ENCODE results near the gene BCKDHB. TPM values are rescaled to one million over a fixed set of nuclear protein-coding genes. Genes with fewer than 3 reads are reported as not detected.

Gene BCKDHB
- total and polyA plus RNA-seq, 4 donors = 11.7 to 19.9 (median 16.5) TPM

GRCh38 chr6:80329496-80329895 lies 223.0 kb downstream of the BCKDHB start:
- intact Hi-C loops (cut with DNase I) = no loop called here
- ATAC-seq (ENCODE audit: low FRiP score) = no peak
- no peak overlapping the region for H3K4me3 ChIP-seq (ENCODE audit: low read length in 2 of 2)
- DNase-seq = no peak
- no peaks in the 10 kb centered on the region for H3K9me3 ChIP-seq (ENCODE audit: control insufficient read depth, low read length)
- H3K27ac ChIP-seq (ENCODE audit: low read depth in 1 of 2, low read length in 2 of 2) = no peak overlapping the region
- no peaks in the 10 kb centered on the region for H3K36me3 ChIP-seq (ENCODE audit: control insufficient read depth in 1 of 2, insufficient read depth in 2 of 2, low read length in 1 of 2)
- H3K27me3 ChIP-seq (ENCODE audit: control insufficient read depth in 1 of 2, insufficient read depth in 2 of 2, low read length in 1 of 2) = no peaks in the 10 kb centered on the region
- H3K4me1 ChIP-seq (ENCODE audit: control insufficient read depth in 1 of 2, insufficient read depth in 2 of 2, low read length in 2 of 2) = no peaks in the 10 kb centered on the region

GRCh38 chr6:80330961-80331360 lies 224.5 kb downstream of the BCKDHB start:
- ATAC-seq (ENCODE audit: low FRiP score) (no peak), DNase-seq (no peak)
- no peaks in the 10 kb centered on the region for H3K9me3 ChIP-seq (ENCODE audit: control insufficient read depth, low read length)
- H3K36me3 ChIP-seq (ENCODE audit: control insufficient read depth in 1 of 2, insufficient read depth in 2 of 2, low read length in 1 of 2) = no peaks in the 10 kb centered on the region
- intact Hi-C loops (cut with DNase I) = no loop called here
- no peak overlapping the region for H3K27ac ChIP-seq (ENCODE audit: low read depth in 1 of 2, low read length in 2 of 2)
- no peak overlapping the region for H3K4me3 ChIP-seq (ENCODE audit: low read length in 2 of 2)
- H3K4me1 ChIP-seq (ENCODE audit: control insufficient read depth in 1 of 2, insufficient read depth in 2 of 2, low read length in 2 of 2) = peaks cover 0 to 3% of the 10 kb centered on the region in 2 donors
- 84 to 86% methylated on average over 3 of the region's 3 CpGs for WGBS, 2 donors
- no peaks in the 10 kb centered on the region for H3K27me3 ChIP-seq (ENCODE audit: control insufficient read depth in 1 of 2, insufficient read depth in 2 of 2, low read length in 1 of 2)

DNA sequence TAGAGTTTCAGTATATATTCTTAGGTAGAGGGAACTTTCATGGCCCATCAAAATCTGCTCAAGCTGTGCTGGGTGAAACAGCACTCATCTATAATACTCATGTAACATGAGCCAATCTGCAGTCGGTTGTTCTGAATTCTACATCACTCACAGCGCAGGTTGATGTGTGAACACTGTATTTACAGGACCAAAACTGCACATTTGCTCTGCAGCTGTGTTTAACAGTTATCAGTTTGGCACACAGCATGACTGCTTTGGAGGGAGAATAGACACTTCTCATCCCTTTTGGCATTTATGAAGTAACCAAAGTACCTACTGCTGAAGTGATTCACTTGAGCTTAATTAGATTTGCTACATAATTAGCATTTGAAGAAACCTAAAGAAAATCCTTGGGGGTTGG lies 225.1 kb downstream of the BCKDHB start:
- Histone ChIP-seq H3K4me1 (ENCODE audit: control insufficient read depth in 1 of 2, insufficient read depth in 2 of 2, low read length in 2 of 2) (peaks cover 0 to 3% of the 10 kb centered on the region in 2 donors), H3K27me3 (ENCODE audit: control insufficient read depth in 1 of 2, insufficient read depth in 2 of 2, low read length in 1 of 2) (no peaks in the 10 kb centered on the region), H3K4me3 (ENCODE audit: low read length in 2 of 2) (no peak overlapping the region), H3K9me3 (ENCODE audit: control insufficient read depth, low read length) (no peaks in the 10 kb centered on the region), H3K36me3 (ENCODE audit: control insufficient read depth in 1 of 2, insufficient read depth in 2 of 2, low read length in 1 of 2) (no peaks in the 10 kb centered on the region), H3K27ac (ENCODE audit: low read depth in 1 of 2, low read length in 2 of 2) (no peak overlapping the region)
- WGBS, 2 donors = 85 to 89% methylated on average over 2 of the region's 2 CpGs
- ATAC-seq (ENCODE audit: low FRiP score) = no peak
- intact Hi-C loops (cut with DNase I) = no loop called here
- DNase-seq = no peak

- ATAC-seq (ENCODE audit: low FRiP score) (no peak), DNase-seq (no peak)
- H3K9me3 ChIP-seq (ENCODE audit: control insufficient read depth, low read length) = no peaks in the 10 kb centered on the region
- peaks cover 0 to 3% of the 10 kb centered on the region in 2 donors for H3K4me1 ChIP-seq (ENCODE audit: control insufficient read depth in 1 of 2, insufficient read depth in 2 of 2, low read length in 2 of 2)
- H3K36me3 ChIP-seq (ENCODE audit: control insufficient read depth in 1 of 2, insufficient read depth in 2 of 2, low read length in 1 of 2) = no peaks in the 10 kb centered on the region
- H3K27me3 ChIP-seq (ENCODE audit: control insufficient read depth in 1 of 2, insufficient read depth in 2 of 2, low read length in 1 of 2) = no peaks in the 10 kb centered on the region
- WGBS, 2 donors = 39 to 66% methylated on average over 3 of the region's 3 CpGs
- no peak overlapping the region for H3K4me3 ChIP-seq (ENCODE audit: low read length in 2 of 2)
- no peak overlapping the region for H3K27ac ChIP-seq (ENCODE audit: low read depth in 1 of 2, low read length in 2 of 2)
- intact Hi-C loops (cut with DNase I) = no loop called here
Measured at GRCh38 chr6:80331974-80332373, 225.5 kb downstream of the BCKDHB start.

GRCh38 chr6:80333342-80333741 lies 226.9 kb downstream of the BCKDHB start:
- Histone ChIP-seq H3K27ac (ENCODE audit: low read depth in 1 of 2, low read length in 2 of 2) (no peak overlapping the region), H3K36me3 (ENCODE audit: control insufficient read depth in 1 of 2, insufficient read depth in 2 of 2, low read length in 1 of 2) (no peaks in the 10 kb centered on the region), H3K9me3 (ENCODE audit: control insufficient read depth, low read length) (no peaks in the 10 kb centered on the region), H3K27me3 (ENCODE audit: control insufficient read depth in 1 of 2, insufficient read depth in 2 of 2, low read length in 1 of 2) (no peaks in the 10 kb centered on the region), H3K4me1 (ENCODE audit: control insufficient read depth in 1 of 2, insufficient read depth in 2 of 2, low read length in 2 of 2) (peaks cover 0 to 3% of the 10 kb centered on the region in 2 donors), H3K4me3 (ENCODE audit: low read length in 2 of 2) (no peak overlapping the region)
- ATAC-seq (ENCODE audit: low FRiP score) = no peak
- DNase-seq = no peak
- WGBS, 2 donors = 55 to 67% methylated on average over 3 of the region's 3 CpGs
- intact Hi-C loops (cut with DNase I) = no loop called here

DNA sequence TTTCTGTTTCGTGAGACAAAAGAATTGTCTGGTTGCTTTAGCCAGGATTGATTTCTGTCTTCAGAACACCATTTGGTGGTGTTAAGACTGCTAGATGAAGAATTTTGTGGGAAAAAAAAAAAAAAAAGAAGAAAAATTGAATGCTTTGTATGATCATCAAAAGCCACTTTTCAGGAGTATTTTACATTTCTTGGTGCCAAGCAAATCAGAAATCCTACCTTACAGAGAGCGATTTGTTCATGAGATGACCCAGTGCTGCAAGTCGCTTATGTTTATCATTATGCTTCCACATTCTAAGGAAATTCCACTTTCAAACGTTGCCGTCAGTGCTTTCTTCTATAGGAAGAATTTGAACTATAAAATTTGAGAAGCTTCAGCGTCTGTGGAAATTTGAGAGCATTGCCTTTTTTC lies 228.7 kb downstream of the BCKDHB start:
- no peak overlapping the region for H3K4me3 ChIP-seq (ENCODE audit: low read length in 2 of 2)

DNA sequence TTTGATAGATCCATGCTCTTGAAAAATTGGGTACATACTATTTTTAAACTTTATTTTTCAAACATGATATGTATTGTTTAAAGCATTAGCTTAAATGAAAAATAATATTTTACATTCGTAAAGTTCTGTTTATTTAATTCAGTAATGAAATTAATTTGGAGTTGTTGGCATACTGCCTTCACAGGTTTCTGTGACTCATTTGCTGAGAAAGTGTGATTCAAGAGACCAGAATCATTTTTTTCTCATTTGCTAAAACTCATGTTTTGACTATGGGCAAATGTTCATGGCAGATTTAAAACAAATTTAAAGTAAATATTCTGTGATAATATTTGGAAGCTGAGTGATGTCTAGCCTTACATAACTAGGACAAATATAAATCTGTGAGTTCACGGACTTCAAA lies 230.4 kb downstream of the BCKDHB start:
- H3K4me3 ChIP-seq (ENCODE audit: low read length in 2 of 2) = no peak overlapping the region
- H3K4me1 ChIP-seq (ENCODE audit: control insufficient read depth in 1 of 2, insufficient read depth in 2 of 2, low read length in 2 of 2) = peaks cover 0 to 3% of the 10 kb centered on the region in 2 donors
- ATAC-seq (ENCODE audit: low FRiP score) (no peak), DNase-seq (no peak)
- intact Hi-C loops (cut with DNase I) = no loop called here
- 19% methylated on average over 2 of the region's 2 CpGs for WGBS, 2 donors
- H3K27me3 ChIP-seq (ENCODE audit: control insufficient read depth in 1 of 2, insufficient read depth in 2 of 2, low read length in 1 of 2) = no peaks in the 10 kb centered on the region
- H3K36me3 ChIP-seq (ENCODE audit: control insufficient read depth in 1 of 2, insufficient read depth in 2 of 2, low read length in 1 of 2) = no peaks in the 10 kb centered on the region
- no peaks in the 10 kb centered on the region for H3K9me3 ChIP-seq (ENCODE audit: control insufficient read depth, low read length)
- H3K27ac ChIP-seq (ENCODE audit: low read depth in 1 of 2, low read length in 2 of 2) = no peak overlapping the region

More for the DNA sequence above, 228.7 kb downstream of the BCKDHB start:
- Histone ChIP-seq H3K36me3 (ENCODE audit: control insufficient read depth in 1 of 2, insufficient read depth in 2 of 2, low read length in 1 of 2) (no peaks in the 10 kb centered on the region), H3K27ac (ENCODE audit: low read depth in 1 of 2, low read length in 2 of 2) (no peak overlapping the region), H3K9me3 (ENCODE audit: control insufficient read depth, low read length) (no peaks in the 10 kb centered on the region), H3K4me1 (ENCODE audit: control insufficient read depth in 1 of 2, insufficient read depth in 2 of 2, low read length in 2 of 2) (peaks cover 0 to 3% of the 10 kb centered on the region in 2 donors), H3K27me3 (ENCODE audit: control insufficient read depth in 1 of 2, insufficient read depth in 2 of 2, low read length in 1 of 2) (no peaks in the 10 kb centered on the region)
- DNase-seq (no peak), ATAC-seq (ENCODE audit: low FRiP score) (no peak)
- 29 to 46% methylated on average over 6 of the region's 6 CpGs for WGBS, 2 donors
- intact Hi-C loops (cut with DNase I) = no loop called here

GRCh38 chr6:80338201-80338836 lies 231.8 kb downstream of the BCKDHB start:
- no peak overlapping the region for H3K4me3 ChIP-seq (ENCODE audit: low read length in 2 of 2)
- H3K9me3 ChIP-seq (ENCODE audit: control insufficient read depth, low read length) = no peaks in the 10 kb centered on the region
- no peaks in the 10 kb centered on the region for H3K36me3 ChIP-seq (ENCODE audit: control insufficient read depth in 1 of 2, insufficient read depth in 2 of 2, low read length in 1 of 2)
- WGBS, 2 donors = 37 to 58% methylated on average over 12 of the region's 12 CpGs
- H3K27me3 ChIP-seq (ENCODE audit: control insufficient read depth in 1 of 2, insufficient read depth in 2 of 2, low read length in 1 of 2) = no peaks in the 10 kb centered on the region
- ATAC-seq (ENCODE audit: low FRiP score) = peak; percentile 77
- peak; percentile 67 to 87 for DNase-seq
- peaks cover 0 to 3% of the 10 kb centered on the region in 2 donors for H3K4me1 ChIP-seq (ENCODE audit: control insufficient read depth in 1 of 2, insufficient read depth in 2 of 2, low read length in 2 of 2)
- no peak overlapping the region for H3K27ac ChIP-seq (ENCODE audit: low read depth in 1 of 2, low read length in 2 of 2)
- intact Hi-C loops (cut with DNase I) = no loop called here

DNA sequence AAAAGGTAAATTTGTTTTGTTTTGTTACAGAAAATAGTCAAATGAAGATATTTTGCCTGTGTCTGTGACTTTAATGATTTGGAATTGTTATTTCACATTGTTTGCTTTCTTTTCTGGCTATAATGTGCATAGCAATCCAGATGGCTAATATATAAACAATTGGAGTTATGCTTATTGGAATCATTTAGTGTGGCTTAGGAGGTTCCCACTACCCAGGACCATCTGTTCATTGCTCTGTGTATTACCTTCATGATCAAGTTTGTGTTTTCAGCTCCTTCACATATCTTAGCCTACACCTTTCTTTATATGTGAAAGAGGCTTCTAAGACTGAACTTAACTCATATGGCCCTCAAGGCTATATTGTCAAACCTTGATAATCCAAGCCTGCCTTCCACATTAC lies 232.9 kb downstream of the BCKDHB start:
- H3K9me3 ChIP-seq (ENCODE audit: control insufficient read depth, low read length) = no peaks in the 10 kb centered on the region
- no peak overlapping the region for H3K4me3 ChIP-seq (ENCODE audit: low read length in 2 of 2)
- no peak for ATAC-seq (ENCODE audit: low FRiP score)
- H3K4me1 ChIP-seq (ENCODE audit: control insufficient read depth in 1 of 2, insufficient read depth in 2 of 2, low read length in 2 of 2) = peaks cover 0 to 3% of the 10 kb centered on the region in 2 donors
- H3K27ac ChIP-seq (ENCODE audit: low read depth in 1 of 2, low read length in 2 of 2) = no peak overlapping the region
- intact Hi-C loops (cut with DNase I) = no loop called here
- H3K36me3 ChIP-seq (ENCODE audit: control insufficient read depth in 1 of 2, insufficient read depth in 2 of 2, low read length in 1 of 2) = no peaks in the 10 kb centered on the region
- H3K27me3 ChIP-seq (ENCODE audit: control insufficient read depth in 1 of 2, insufficient read depth in 2 of 2, low read length in 1 of 2) = no peaks in the 10 kb centered on the region
- DNase-seq = no peak
